GM18502 (cell line): ENCODE measurements around the gene THAP3.
"Not testable (repeated sequence)": the region's sequence is repeated elsewhere in the genome, so short reads cannot be mapped to it uniquely, and the experiment has no call there.

Experiments
- ATAC-seq: cut with Tn5 transposase; IDR thresholded peaks from one replicate; pipeline ENCODE4 v1.9.1; 2021; ENCODE audit warnings: mild to moderate bottlenecking; ENCODE audit not compliant: unreplicated experiment, poor library complexity

Gene THAP3

DNA sequence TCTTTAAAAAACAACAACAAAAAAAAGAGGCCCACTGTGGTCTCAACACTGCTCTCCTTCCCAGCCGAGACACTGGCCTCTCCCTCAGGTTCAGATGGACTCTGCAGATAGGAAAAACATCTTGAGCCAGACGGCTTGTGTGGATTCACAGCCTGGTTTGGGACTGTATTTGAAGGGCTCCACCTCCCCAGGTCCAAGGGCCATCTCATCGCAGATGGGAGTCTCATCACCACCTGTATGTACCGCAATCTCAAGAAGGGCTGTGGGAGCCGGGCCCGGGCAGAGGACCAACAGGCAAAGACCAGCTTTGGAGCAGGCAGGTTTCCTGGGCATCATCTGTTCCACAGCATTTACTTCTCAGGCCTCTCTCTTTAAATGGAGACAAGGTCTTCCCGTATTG lies 34.6 kb upstream of the THAP3 start:
- no peak for ATAC-seq

DNA sequence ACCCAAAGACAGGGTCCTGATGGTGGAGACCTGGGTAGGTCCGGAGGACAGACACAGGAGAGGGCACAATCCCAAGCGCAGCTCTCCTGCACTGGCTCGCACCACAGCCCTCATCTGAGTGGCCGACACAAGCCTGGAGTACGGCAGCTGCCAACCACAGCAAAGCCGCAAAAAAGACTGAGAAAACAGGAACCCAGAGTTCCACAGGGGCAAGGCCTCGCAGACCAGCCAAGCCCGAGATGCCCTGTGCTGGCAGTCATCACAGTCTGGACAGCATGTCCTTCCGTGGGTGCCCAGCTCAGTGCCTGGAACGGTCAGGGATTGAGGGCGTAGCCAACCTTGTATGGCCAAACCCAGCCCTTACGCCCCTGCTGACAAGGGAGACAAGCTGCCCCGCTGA lies 33.4 kb upstream of the THAP3 start:
- no peak for ATAC-seq

DNA sequence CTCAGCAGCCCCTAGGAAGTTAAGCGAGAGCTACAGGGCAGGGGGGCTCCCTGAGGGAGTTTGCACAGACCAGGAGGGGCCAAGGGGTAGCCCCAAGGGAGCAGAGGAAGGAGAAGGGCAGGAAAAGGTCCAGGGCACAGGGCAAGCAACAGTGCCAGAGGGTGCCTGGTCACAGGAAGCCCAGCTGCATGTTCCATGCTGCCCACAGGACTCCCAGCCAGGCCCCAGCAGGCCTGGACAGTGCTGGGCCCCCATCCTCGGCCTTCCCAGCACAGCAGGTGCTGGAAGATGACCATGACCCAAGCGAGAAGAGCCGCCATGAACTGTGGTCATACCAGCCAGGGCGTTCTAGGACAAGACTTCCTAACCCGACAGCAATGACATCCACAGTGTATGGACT lies 33.0 kb upstream of the THAP3 start:
- ATAC-seq = no peak

DNA sequence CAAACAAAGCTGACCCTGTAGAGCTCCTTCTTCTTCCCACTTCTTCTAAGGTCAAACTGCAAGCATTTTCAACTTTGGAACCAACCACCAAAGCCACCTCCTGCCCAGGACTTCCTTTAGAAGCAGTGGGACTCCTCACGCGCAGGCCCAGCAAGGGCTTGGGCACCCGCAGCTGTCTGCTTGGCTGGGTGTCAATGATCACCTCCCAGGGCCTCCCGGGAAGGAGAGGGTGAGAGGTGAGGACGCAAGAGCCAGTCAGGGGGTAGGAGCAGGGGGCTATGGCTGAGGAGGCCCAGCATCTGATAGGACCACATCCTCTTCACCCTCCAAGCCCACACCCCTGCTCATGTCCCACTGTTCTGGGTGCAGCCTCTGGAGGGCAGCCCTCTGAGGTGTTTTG lies 32.2 kb upstream of the THAP3 start:
- ATAC-seq = no peak

DNA sequence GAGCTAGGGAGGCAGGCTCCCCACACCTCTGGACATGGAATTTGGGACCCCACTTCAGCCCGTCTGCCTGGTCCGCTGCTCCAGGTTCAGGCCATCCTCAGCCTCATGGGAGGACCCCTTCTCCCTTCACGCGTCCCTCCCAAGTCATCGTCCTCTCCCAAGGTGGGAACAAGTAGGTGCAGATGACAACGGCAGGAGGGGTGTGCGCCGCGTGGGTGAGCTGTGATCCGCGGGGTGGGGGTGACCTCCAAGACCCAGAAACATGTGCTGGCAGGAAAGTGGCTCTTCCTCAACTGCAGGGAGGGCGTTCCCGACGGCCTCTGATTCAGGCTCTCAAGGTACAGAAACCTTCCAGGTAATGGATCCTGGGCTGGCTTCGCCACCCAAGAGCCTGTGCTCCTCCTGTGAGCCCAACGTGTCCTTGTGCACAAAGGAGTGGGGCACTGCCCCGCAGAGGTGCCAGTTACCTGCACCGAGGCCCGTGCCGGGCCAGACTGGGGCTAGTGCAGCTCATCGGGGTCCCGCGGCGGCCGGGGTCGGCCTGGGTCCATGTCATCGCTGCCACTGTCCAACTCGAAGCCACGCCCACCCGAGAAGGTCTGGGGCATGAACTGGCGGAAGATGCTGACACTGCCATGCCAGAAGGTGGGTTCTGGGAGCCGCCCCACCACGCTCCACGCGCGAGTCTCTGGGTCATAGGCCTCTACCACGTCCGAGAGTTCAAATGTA lies 31.6 kb upstream of the THAP3 start:
- ATAC-seq = no peak

DNA sequence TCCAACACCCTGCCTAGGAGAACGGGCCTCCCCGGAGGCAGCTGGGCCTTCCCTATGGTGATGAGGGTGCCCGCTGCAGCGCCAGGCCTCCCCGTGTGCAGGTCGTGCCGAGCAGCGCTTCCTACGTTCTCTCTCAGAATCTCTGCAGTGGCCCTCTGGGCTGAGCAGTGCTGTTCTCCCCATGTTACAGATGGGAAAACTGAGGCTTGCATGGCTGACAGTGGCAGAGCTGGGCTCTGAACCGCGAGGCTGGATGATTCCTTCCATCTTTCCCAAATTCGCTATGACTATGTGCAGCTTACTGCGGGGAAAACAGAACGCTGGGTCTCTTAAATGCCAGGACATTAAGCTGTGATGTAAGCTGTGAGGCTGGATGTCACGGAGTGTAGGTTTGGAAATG lies 30.9 kb upstream of the THAP3 start:
- ATAC-seq = no peak

DNA sequence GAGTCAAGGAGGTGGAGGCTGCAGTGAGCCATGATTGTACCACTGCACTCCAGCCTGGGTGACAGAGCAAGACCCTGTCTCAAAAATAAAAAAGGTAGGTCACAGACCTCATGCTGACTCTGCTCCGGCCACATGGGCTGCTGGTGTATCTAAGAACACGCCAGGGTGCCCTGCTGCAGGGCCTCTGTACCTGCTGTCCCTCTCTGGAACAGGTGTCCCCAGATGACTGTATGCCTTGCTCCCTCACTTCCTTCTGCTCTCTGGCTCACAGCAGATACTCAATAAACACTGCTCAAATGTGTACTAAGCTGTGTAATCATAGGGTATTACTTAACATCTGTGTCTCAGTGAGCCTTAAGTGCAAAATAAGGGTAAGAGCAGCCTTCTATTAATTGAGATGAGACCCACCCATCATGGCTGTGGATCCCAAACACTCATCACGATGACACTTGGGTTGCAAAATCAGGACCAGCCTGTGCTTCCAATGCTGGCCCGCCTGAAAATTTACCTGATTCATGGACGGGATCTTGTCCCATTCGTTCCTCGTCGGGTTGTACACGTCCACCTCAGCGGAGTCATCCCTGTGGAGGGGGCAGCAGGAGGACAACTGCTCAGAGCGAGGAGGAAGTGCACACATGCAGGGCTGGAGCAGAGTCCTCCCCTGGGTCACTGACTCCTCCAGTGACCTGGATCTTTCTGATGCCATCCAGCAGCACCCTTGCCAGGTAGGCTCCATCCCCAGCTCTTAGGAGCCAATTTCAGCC lies 29.5 kb upstream of the THAP3 start:
- ATAC-seq = no peak

DNA sequence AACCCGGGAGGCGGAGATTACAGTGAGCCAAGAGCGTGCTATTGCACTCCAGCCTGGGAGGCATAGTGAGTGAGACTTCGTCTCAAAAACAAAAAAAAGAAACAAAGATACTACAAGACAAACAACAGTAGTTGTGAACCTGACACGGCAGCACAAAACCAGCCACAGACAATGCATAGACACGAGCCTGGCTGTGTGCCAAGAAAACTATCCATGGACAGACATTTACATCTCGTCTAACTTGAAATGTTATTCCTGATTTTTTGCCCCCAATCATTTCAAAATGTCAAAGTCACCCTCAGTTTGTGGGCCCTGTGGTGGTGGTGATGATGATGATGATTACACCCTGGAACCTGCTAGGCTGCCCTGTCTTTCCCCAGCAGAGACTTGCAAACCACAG lies 28.3 kb upstream of the THAP3 start:
- ATAC-seq = no peak

DNA sequence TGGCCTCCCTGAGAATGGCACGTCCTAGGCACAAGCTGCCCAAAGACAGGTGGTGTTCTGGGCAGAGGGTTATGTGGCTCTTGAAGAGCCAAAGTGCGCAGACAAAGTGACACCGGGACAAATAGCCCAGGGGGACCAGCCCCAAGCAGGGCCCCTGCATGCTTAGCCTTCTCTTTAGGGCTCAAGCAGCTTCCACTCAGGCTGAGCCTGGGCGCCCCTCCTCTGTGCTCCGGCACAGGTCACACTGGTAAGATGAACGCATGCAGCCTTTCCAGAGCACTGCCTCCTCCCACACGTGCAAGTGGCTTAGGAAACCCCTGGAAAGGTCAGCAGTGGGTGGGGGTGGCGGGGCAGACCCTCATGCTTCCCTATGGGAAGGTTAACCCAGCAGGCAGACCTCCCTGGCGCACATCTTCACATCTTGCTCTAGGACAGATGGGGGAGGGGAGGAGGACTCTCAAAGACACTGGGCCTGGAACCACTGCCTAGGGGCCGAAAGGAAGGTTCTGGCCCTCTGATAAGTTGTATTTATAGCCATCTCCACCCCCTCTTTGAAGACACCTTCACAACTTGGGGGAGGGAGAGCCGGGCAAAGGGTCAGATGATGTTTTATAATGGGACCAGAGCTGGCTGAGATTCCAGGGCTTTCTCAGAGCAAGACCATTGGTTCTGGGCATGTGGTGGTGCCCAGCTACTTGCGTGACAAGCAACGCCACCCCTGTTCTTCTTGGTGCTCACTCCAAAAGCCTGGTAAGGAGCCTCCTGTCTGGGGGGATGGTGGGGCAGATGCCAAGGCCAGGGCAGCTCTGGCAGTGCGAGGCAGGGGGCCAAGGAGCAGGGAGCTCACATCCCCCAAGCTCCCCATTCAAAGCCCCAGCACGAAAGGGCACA lies 27.5 kb upstream of the THAP3 start:
- no peak for ATAC-seq

DNA sequence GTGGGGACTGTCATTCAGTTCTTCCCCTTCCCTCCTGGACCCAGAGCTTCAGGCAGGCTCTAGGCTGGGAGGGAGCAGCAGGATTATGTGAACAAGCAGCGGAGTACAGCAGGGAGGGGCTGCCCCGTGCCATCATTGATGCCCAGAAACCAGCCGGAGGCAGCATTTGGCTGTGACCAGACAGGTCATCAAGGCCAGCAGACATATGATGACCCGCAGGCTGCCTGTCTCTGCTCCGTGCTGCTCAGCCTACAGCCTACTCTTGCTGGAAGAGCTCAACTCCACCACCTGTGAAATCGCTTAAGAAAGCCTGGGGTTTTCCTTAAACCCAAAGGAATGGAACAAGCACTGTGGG lies 26.9 kb upstream of the THAP3 start:
- ATAC-seq = no peak

DNA sequence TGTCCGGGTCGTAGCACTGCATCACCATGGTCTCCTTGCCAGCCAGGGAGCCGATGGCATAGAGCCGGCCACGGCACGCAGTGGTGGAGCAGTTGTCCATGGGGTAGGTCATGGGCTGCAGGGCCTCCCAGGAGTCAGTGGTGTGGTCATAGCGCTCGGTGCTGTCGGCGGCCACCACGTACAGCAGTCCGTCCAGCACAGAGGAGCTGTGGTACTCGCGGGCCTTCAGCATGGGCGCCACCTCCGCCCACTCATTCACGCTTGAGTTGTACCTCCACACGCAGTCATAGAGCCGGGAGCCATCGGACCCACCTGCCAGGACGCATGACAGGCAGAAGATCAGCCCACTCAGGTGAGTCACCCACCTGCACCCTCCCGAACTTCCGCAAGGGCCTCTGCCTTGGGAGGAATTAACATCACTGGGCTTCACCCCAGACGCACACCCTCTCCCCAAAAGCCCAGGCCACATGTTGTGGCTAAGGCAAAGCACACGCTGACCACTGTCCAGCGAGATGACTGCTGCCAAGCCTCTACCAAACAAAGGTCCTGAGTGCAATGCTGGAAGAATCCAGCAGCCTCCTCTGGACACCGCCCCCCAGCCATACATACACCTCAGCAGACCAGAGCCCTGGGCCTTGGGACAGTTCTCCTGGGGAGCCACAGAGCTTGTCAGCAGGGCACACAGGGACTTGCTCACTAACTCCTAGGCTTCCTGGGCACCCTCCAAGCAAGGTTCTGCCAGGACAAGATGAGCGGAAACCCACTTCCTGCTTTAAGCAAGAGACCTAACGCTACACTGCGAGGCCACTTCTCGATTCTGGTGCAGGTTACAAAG lies 25.3 kb upstream of the THAP3 start:
- no peak for ATAC-seq

DNA sequence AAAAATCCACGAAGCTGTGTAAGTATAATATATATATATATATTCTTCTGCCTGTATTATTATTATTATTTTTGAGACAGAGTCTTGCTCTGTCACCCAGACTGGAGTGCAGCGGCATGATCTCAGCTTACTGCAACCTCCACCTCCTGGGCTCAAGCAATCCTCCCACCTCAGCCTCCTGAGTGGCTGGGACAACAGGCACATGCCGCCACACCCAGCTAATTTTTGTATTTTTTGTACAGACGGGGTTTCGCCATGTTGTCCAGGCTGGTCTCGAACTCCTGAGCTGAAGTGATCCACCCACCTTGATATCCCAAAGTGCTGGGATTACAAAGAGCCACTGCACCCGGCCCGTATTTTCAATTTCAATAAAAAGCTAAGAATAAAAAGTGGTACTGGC lies 24.7 kb upstream of the THAP3 start:
- not testable (repeated sequence) for ATAC-seq

DNA sequence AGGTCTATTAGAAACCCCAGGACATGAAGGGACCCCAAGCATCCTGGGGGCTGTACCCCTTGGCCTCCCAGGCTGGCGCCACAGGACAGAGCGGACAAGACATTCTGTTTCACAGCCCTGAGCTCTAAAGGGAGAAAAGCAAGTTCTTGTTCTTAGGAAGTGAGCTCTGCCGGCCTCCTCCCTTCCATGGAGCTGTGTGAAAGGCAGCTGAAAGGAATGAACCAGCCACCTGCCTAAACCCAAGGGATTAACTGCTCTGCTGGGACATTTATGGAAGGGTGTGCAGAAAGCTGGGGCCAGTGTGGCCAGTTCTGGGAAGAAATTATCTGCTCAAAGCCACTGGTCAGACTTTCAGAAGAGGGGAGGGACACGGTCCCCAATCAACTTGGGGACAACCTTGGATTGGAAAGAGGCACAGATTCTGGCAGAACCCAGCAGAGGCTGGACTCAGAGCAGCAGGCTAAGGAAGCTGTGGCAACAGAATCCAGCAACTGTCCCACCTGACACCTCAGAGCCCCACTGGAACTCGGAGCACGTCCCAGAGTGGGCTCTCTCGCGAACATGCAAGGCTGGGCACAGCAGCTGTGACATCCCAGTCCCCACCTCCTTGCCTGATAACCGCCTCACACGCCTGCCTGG lies 24.1 kb upstream of the THAP3 start:
- ATAC-seq = no peak

DNA sequence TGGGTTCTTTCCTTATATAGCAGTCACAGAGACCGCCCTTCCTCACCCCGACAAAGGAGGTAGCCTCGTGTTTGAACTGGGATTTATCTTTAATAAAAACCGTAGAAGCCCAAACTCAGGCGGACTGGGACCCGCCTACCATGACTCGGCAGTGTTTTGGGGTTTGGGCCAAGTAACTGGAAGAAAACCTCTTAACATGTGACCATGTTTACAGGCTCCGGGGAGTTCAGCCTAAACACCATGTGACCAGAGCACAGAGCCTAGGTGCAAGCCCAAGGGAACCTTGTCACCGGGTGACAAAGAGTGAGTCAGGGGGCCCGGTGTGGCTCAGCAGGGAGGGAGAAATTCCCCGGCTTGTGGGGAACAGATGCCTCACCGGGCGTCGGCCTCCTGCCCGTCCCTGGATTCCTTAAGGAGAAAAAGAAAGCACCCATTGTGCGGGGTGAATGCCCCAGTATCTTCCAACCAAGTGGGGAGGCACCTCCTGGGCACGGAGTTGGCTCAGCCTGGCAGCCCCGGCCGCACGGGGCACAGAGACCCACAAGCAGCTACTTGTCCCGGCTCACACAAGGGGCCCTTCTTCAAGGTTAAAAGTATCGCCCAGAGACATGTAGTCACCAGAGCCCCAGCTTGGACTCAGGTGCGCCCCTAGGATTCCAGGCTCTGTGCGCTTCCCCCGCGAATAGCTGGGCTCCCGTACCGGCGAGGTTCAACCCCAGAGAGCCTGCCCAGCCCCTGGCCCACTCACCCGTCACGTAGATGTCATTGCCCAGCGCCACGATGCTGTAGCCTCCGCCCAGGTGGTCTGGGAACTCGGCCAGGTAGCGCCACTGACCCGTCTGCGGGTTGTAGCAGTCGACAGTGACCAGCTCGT lies 23.4 kb upstream of the THAP3 start:
- ATAC-seq = no peak

DNA sequence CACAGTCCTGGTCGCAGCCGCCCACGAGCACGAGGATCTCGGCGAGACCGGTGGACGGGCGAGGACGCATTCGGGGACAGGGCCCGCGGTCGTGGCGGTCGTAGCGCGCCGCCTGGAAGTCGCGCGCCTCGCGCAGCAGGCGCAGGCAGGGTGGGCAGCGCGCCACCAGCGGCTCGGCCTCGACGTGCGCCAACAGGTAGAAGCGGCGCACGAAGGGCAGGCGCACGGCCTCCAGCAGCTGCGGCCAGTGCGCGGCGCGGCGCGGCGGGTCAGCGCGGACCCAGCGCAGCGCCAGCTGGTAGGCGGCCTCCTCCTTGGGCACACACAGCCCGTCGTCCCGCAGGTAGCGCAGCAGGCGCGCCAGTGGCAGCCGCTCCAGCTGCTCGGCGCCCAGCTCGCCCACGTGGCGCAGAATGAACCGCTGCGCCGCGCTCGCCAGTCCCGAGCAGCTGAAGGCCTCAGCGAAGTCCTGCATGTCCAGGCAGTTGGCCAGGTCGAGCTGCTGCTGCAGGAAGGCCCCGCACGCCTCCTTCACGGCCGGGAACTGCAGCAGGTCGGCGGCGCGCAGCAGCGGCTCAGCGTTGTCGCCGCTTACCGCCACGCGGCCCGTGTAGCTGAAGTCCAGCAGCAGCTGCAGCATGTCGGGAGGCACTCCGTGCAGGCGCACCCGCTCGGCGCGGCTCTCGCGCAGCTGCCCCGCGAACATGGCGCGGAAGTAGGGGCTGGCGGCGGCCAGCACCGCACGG lies 22.6 kb upstream of the THAP3 start:
- ATAC-seq = peak; percentile 5

DNA sequence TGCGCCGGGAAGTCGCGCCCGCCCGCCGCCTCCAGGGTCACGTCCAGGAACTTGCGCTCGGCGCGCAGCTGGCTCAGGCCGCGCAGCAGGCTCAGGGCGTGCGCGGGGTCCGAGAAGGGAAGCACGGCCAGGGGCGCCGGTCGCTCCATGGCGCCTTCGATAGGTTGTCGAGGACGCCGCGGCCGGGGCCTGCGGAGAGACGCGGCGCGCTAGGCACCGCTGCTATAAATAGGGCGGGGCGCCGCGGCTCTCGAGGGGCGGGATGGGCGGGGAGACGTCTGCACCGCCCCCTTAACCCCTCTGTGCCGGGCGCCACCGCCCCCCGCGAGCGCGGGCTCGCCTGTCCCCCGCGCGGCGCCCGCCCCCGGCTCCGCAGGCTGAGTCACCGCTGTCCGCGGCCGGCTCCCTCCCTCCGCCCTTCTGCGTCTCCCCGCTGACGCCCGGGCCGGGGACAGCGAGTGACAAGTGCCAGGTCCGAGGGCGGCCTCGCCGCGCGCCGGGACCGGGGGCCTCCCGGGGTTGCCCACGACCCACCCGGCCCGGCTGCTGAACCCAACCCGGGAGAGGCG lies 21.9 kb upstream of the THAP3 start, which contains the start of gene KLHL21:
TSS of gene KLHL21 (minus strand) at position 201 of the 569 bp plus-strand sequence. CDS start at position 149, 52 bp downstream.
- ATAC-seq = peak; percentile 60

DNA sequence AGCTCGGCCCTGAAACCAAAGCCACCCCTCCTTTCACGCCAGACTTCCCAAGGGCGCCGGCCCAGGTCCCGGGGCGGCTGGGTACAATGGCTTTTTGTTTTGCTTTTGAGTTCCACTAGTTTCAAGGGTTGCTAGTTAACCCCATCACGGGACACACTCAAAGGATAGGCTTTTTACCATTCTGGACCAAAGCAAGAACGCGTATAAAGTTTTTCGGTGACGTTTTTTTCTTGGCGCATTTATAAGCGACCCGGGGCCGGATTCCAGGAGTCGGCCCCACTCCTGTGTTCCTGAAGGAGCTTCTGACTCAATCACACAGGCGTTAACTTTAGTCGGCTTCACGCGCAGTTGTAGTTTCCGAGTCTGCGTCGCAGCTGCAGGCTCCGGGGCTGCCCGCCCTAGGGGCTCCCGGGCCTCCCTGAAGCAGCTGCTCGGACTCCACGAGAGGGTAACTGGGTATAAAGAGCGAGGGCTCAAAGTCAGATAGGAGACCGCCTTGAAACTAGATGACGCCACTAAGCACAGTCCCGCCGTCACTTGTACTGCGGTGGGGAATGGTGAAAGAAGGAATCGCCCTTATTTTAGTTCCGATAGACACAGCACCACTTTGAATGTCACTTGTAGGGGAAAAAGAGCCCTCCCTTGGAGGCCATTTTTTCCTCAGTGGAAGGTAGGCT lies 21.3 kb upstream of the THAP3 start:
- ATAC-seq = peak; percentile 31
